T-helper 2 cell (primary cell): Measurements from ENCODE around the gene ING5.

Source experiments
- DNase-seq, 5 experiments: peaks; one replicate each; pipeline versions ENCODE4 v3.0.0 to v3.0.0-alpha.2; 2012 to 2022

ING5 gene

DNA sequence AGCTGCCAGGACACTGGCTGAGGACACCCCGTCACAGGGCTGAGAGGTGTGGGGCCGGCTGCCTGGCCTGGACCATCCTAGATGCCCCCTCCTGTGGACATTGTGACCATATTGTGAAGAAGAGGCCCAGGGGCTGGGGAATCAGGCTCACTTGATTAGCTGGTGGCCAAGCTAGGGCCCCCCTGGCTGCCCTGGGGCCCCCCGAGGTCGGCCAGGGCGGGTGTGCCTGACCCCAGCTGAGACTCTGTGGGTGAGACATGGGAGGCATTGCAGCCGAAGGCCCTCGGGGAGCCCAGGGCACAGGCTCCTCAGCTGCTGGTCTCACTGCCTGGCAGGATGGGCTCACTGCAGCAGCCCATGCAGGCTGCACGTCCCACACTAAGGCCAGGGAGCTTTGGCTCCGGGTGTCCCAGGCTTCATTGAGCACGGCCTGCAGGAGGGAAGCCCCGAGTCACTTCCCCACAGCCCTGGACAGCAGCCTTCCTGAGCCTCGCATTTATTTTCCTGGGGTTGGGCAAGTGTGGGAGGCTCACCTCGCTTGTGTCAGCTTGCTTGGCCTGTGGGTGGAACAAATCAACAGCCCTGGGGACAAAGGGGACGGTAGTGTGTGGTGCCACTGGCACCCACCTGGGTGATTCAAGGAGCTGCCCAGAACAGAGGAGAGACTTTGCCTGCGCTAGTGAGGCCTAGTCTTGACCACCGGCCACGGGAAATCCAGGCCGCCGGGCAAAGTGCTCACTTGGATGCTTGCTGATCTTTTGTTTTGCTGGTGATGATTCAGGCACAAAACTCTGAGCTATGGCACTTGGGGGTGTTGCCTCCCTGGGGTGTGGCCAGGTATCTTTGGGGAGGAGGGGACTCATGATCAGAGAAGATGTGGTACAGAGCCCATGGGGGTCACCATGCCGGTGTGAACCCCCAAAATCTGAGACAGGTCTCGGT is 76.1 kb downstream of the ING5 start:
- no peak for DNase-seq
